Neural cell (in vitro differentiated cells): ENCODE data around the gene RCAN1. TPM values are rescaled to one million over a fixed set of nuclear protein-coding genes. Genes with fewer than 3 reads are reported as not detected.
"Not testable (repeated sequence)": the region's sequence is repeated elsewhere in the genome, so short reads cannot be mapped to it uniquely, and the experiment has no call there.

Experiments used
- H2AFZ ChIP-seq: fragments of 200-600, 300-800 bp; sonication (generic), shearing (Covaris generic); 2 replicates; pipeline ENCODE4 v1.6.0; 2014; ENCODE audit warnings: low read depth, mild to moderate bottlenecking, antibody characterized with exemption, low read length, moderate library complexity
- H3F3A ChIP-seq: fragments of 200-600 bp; shearing (Covaris generic); 2 replicates; pipeline ENCODE4 v1.6.1; 2016; ENCODE audit warnings: mild to moderate bottlenecking, moderate library complexity, mixed read lengths, antibody characterized with exemption, low read length; ENCODE audit not compliant: insufficient read depth, poor library complexity, severe bottlenecking
- H3K27ac ChIP-seq: fragments of 200-600, 300-800 bp; sonication (generic), shearing (Covaris generic); 2 replicates; pipeline ENCODE4 v1.5.1; 2014; ENCODE audit warnings: mild to moderate bottlenecking, low read length, moderate library complexity
- H3K27me3 ChIP-seq: fragments of 300-800, 200-600 bp; sonication (generic), shearing (Covaris generic); 2 replicates; pipeline ENCODE4 v1.6.0; 2014; ENCODE audit warnings: mild to moderate bottlenecking, low read depth, low read length, moderate library complexity; ENCODE audit not compliant: insufficient read depth
- H3K36me3 ChIP-seq: fragments of 300-800, 200-600 bp; sonication (generic), shearing (Covaris generic); 2 replicates; pipeline ENCODE4 v1.5.1; 2014; ENCODE audit warnings: mild to moderate bottlenecking, antibody characterized with exemption, low read length, moderate library complexity; ENCODE audit not compliant: insufficient read depth
- H3K4me2 ChIP-seq: fragments of 300-800, 200-600 bp; sonication (generic), shearing (Covaris generic); 2 replicates; pipeline ENCODE4 v1.6.0; 2014; ENCODE audit warnings: mild to moderate bottlenecking, low read length
- H3K4me3 ChIP-seq: fragments of 300-800, 200-600 bp; sonication (generic), shearing (Covaris generic); 2 replicates; pipeline ENCODE4 v1.5.1; 2014; ENCODE audit warnings: mild to moderate bottlenecking, low read length, moderate library complexity
- H3K79me2 ChIP-seq: fragments of 200-600 bp; shearing (Covaris generic); replicated peaks from 2 replicates; pipeline ENCODE4 v1.6.0; 2014; ENCODE audit warnings: mild to moderate bottlenecking, low read length, moderate library complexity; ENCODE audit not compliant: insufficient read depth
- H3K9ac ChIP-seq: fragments of 300-800, 200-600 bp; sonication (generic), shearing (Covaris generic); 2 replicates; pipeline ENCODE4 v1.6.1; 2016; ENCODE audit warnings: mild to moderate bottlenecking, low read length, mixed read lengths
- H3K9me2 ChIP-seq: fragments of 200-600 bp; shearing (Covaris generic); 2 replicates; pipeline ENCODE4 v1.6.1; 2016; ENCODE audit warnings: mild to moderate bottlenecking, low read length, mixed read lengths; ENCODE audit not compliant: insufficient read depth
- H3K9me3 ChIP-seq: fragments of 200-600, 300-800 bp; sonication (generic), shearing (Covaris generic); 2 replicates; pipeline ENCODE4 v1.6.1; 2016; ENCODE audit warnings: mild to moderate bottlenecking, mixed run types, low read length, moderate library complexity, mixed read lengths
- H4K20me1 ChIP-seq: fragments of 200-600 bp; shearing (Covaris generic); 2 replicates; pipeline ENCODE4 v1.6.1; 2016; ENCODE audit warnings: mild to moderate bottlenecking, mixed run types; ENCODE audit not compliant: insufficient read depth
- CTCF ChIP-seq: fragments of 450-650 bp; IDR thresholded peaks from 2 replicates; pipeline ENCODE4 v1.5.1; 2014; ENCODE audit warnings: antibody characterized with exemption, mild to moderate bottlenecking, moderate library complexity; ENCODE audit not compliant: poor library complexity, severe bottlenecking
- EP300 ChIP-seq: fragments of 450-650 bp; conservative IDR thresholded peaks from 2 replicates; pipeline ENCODE4 v1.6.1; 2014; ENCODE audit warnings: antibody characterized with exemption, mild to moderate bottlenecking, moderate library complexity; ENCODE audit not compliant: poor library complexity, severe bottlenecking
- EZH2 ChIP-seq: fragments of 200-600, 300-800 bp; shearing (Covaris generic), sonication (generic); IDR thresholded peaks from 2 replicates; pipeline ENCODE4 v1.6.1; 2014; ENCODE audit warnings: antibody characterized with exemption, low read length, borderline replicate concordance, mild to moderate bottlenecking; ENCODE audit not compliant: insufficient read depth, poor library complexity, severe bottlenecking
- MXI1 ChIP-seq: fragments of 450-650 bp; conservative IDR thresholded peaks from 2 replicates; pipeline ENCODE4 v1.6.1; 2014; ENCODE audit warnings: antibody characterized with exemption, mild to moderate bottlenecking; ENCODE audit not compliant: poor library complexity, severe bottlenecking
- POLR2AphosphoS5 ChIP-seq: IDR thresholded peaks from 2 replicates; pipeline ENCODE4 v1.6.1; 2012
- RAD21 ChIP-seq: fragments of 450-650 bp; conservative IDR thresholded peaks from 2 replicates; pipeline ENCODE4 v1.6.1; 2014; ENCODE audit warnings: antibody characterized with exemption, mild to moderate bottlenecking, moderate library complexity
- REST ChIP-seq: IDR thresholded peaks from 2 replicates; pipeline ENCODE4 v1.6.1; 2012; ENCODE audit warnings: borderline replicate concordance
- SMC3 ChIP-seq: fragments of 450-650 bp; conservative IDR thresholded peaks from 2 replicates; pipeline ENCODE4 v1.6.1; 2014; ENCODE audit warnings: antibody characterized with exemption, mild to moderate bottlenecking, moderate library complexity; ENCODE audit not compliant: poor library complexity
- TAF1 ChIP-seq: IDR thresholded peaks from 2 replicates; pipeline ENCODE4 v1.6.1; 2012; ENCODE audit warnings: low read depth
- polyA plus RNA-seq: library from polyadenylated mRNA; depleted of rRNA; stranded (reverse); fragments of >200 nt; gene quantifications from 2 replicates; pipeline ENCODE4 v1.2.3, GENCODE V29; 2014

Gene RCAN1
- polyA plus RNA-seq, 1 donor from 2014 or later: 46.0 TPM

- H3K27ac ChIP-seq: no peak overlapping the region
- no peak overlapping the region for H3K9ac ChIP-seq
- no peak overlapping the region for H2AFZ ChIP-seq
- no peaks in the 10 kb centered on the region for H4K20me1 ChIP-seq
- H3F3A ChIP-seq: no peaks in the 10 kb centered on the region
- no peak for TF ChIP-seq MXI1
- no peak for TF ChIP-seq SMC3
- TF ChIP-seq EP300: no peak
- TF ChIP-seq TAF1: no peak
- TF ChIP-seq POLR2AphosphoS5: no peak
- TF ChIP-seq CTCF: no peak
- no peak for TF ChIP-seq EZH2
- TF ChIP-seq RAD21: no peak
- no peak for TF ChIP-seq REST
- H3K27me3 ChIP-seq: no peaks in the 10 kb centered on the region
- no peaks in the 10 kb centered on the region for H3K9me3 ChIP-seq
- no peak overlapping the region for H3K4me3 ChIP-seq
- H3K79me2 ChIP-seq: no peaks in the 10 kb centered on the region
- H3K9me2 ChIP-seq: no peaks in the 10 kb centered on the region
- H3K4me2 ChIP-seq: no peak overlapping the region
- H3K36me3 ChIP-seq: no peaks in the 10 kb centered on the region
These were observed 8.9 kb downstream of the RCAN1 start for GRCh38 chr21:34606051-34606450.

GRCh38 chr21:34604956-34605355, 10.0 kb downstream of the RCAN1 start:
- not testable (repeated sequence) for H2AFZ ChIP-seq, H3K9me3 ChIP-seq, H3K4me2 ChIP-seq, H3K4me3 ChIP-seq, H3F3A ChIP-seq, H4K20me1 ChIP-seq, H3K9me2 ChIP-seq, H3K27me3 ChIP-seq, H3K9ac ChIP-seq, H3K79me2 ChIP-seq, H3K27ac ChIP-seq, H3K36me3 ChIP-seq

GRCh38 chr21:34604556-34604955, 10.4 kb downstream of the RCAN1 start:
- Histone ChIP-seq H2AFZ (no peak overlapping the region), H3K9ac (no peak overlapping the region), H3K79me2 (no peaks in the 10 kb centered on the region), H3K4me3 (no peak overlapping the region), H3K27ac (no peak overlapping the region), H3K9me3 (no peaks in the 10 kb centered on the region), H3F3A (no peaks in the 10 kb centered on the region), H3K36me3 (no peaks in the 10 kb centered on the region), H3K27me3 (no peaks in the 10 kb centered on the region), H3K4me2 (no peak overlapping the region), H3K9me2 (no peaks in the 10 kb centered on the region), H4K20me1 (no peaks in the 10 kb centered on the region)
- no peak for TF ChIP-seq MXI1
- TF ChIP-seq REST: no peak
- no peak for TF ChIP-seq EZH2
- TF ChIP-seq TAF1: no peak
- no peak for TF ChIP-seq POLR2AphosphoS5
- no peak for TF ChIP-seq SMC3
- no peak for TF ChIP-seq RAD21
- TF ChIP-seq EP300: no peak
- no peak for TF ChIP-seq CTCF
